Tibial nerve (tissue), 3 donors: ENCODE results near the gene H2AZ2.
A peak's percentile ranks its signal among the peaks of the same experiment; 100 is the strongest.

Source experiments
- CTCF ChIP-seq, 5 experiments: fragments of 200-600 bp in 3 of 5; fragments of 450-650 bp in 2 of 5; sonication (generic) in 3 of 5; IDR thresholded peaks; one replicate each; pipeline ENCODE4 v1.5.1; 2016 to 2019; ENCODE audit warnings: antibody characterized with exemption in 5 of 5, mild to moderate bottlenecking in 3 of 5, moderate library complexity in 2 of 5
- POLR2A ChIP-seq, 2 donors: fragments of 450-650 bp; IDR thresholded peaks; one replicate each; pipeline ENCODE4 v1.6.1; 2017; ENCODE audit warnings: antibody characterized with exemption in 2 of 2, mild to moderate bottlenecking in 2 of 2, moderate library complexity in 2 of 2

DNA sequence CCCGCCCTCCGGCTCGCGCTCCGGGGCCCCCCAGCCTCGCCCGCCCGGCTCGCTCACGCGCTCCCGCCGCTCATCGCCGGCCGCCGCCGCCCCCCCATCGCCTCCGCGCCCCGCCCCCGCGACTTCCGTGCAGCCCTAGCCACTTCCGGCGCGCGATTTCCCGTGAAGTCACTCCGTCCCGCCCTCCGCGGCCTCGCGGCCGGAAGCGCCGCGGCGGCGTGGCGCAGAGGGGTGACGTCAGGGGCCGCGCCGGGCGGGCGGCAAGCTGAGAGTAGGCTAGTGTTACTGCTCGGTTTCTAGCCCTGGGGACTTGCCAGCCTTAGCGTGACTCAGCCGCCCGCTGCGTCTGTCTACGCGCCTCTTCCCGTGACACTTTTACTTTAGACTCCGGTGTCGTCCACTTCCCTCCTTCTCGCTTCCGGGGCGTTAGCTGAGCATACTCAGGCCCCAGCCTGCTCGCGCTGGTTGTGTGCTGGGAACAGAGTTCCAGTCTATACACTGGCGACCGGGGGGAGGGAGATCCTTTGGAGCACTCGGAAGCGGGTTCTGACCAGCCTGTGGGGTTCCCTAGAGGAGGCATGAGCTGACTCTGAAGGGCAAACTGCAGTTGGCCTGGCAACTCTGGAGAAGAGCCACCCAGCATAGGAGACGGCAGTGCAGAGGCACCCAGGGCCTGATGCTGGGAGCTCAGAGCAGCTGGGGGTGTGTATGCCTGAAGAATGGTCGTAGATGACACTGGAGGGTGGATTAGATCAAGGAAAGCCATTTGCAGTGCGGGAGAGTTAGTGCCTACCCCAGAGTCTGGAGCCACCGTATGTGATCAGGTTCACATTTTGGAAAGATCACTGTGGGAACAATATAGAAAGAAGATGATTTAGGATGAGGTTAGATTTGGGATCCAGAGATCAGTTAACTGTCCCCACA lies 37.8 kb upstream of the H2AZ2 start, which contains the start of gene PURB:
- peak in 1 of 5 experiments; percentile 31 for TF ChIP-seq CTCF (IDR thresholded peaks at IDR 0.05)
- TF ChIP-seq POLR2A (IDR thresholded peaks at IDR 0.05) = peak; percentile 90 to 100
